GM12864 (cell line): ENCODE results near the gene HAUS5.

Experiments
- DNase-seq: peaks from one replicate; pipeline ENCODE4 v3.0.0-alpha.2; 2011; ENCODE audit warnings: low read depth
- H3K4me3 ChIP-seq: 2 replicates; pipeline ENCODE4 v1.5.1; 2011; ENCODE audit warnings: mild to moderate bottlenecking, low read depth, low read length, control low read depth
- CTCF ChIP-seq: IDR thresholded peaks from 2 replicates; pipeline ENCODE4 v1.5.1; 2011; ENCODE audit warnings: low read depth, mild to moderate bottlenecking, moderate library complexity, low read length, control low read depth, inconsistent platforms; ENCODE audit errors: missing control alignments

Gene HAUS5

GRCh38 chr19:35608251-35608650 lies 4.3 kb upstream of the HAUS5 start:
- DNase-seq, result no peak
- TF ChIP-seq CTCF, result no peak
- H3K4me3 ChIP-seq, result no peak overlapping the region

GRCh38 chr19:35609851-35610353 lies 2.6 kb upstream of the HAUS5 start:
- H3K4me3 ChIP-seq, result no peak overlapping the region
- peak; percentile 69 for DNase-seq
- no peak for TF ChIP-seq CTCF

GRCh38 chr19:35612224-35612558 lies 344 bp upstream of the HAUS5 start:
- peak overlapping the region; percentile 68; the same call in 1 of the 2 replicates for H3K4me3 ChIP-seq

GRCh38 chr19:35613574-35613973 lies 1.0 kb downstream of the HAUS5 start:
- no peak for TF ChIP-seq CTCF
- H3K4me3 ChIP-seq, result no peak overlapping the region; the same call in 1 of the 2 replicates
- DNase-seq, result no peak

More at GRCh38 chr19:35612224-35612558, 344 bp upstream of the HAUS5 start:
- no peak for DNase-seq
- TF ChIP-seq CTCF, result no peak

GRCh38 chr19:35615036-35615435 lies 2.5 kb downstream of the HAUS5 start:
- no peak overlapping the region for H3K4me3 ChIP-seq
- no peak for DNase-seq
- no peak for TF ChIP-seq CTCF

- peak; percentile 2 for TF ChIP-seq CTCF
- no peak for DNase-seq
- no peak overlapping the region for H3K4me3 ChIP-seq
Observed at GRCh38 chr19:35618857-35619256, 6.3 kb downstream of the HAUS5 start.

GRCh38 chr19:35619290-35619923 lies 6.9 kb downstream of the HAUS5 start:
- H3K4me3 ChIP-seq, result no peak overlapping the region
- TF ChIP-seq CTCF, result no peak
- DNase-seq, result no peak
